KOPT-K1 (cell line): ENCODE measurements around the gene RNASEH2B.

Experiments
- H3K27ac ChIP-seq: fragments of 200-600 bp; sonication (generic); 2 replicates; pipeline ENCODE4 v1.5.1; 2016; ENCODE audit warnings: antibody characterized with exemption, mild to moderate bottlenecking, low read depth, low read length; ENCODE audit not compliant: poor library complexity, severe bottlenecking
- H3K36me3 ChIP-seq: fragments of 200-600 bp; sonication (generic); 2 replicates; pipeline ENCODE4 v1.5.1; 2017; ENCODE audit warnings: antibody characterized with exemption, mild to moderate bottlenecking, low read length, moderate library complexity; ENCODE audit not compliant: insufficient read depth
- H3K9me3 ChIP-seq: fragments of 200-600 bp; sonication (generic); 2 replicates; pipeline ENCODE4 v1.5.1; 2017; ENCODE audit warnings: antibody characterized with exemption, low read length, mild to moderate bottlenecking; ENCODE audit not compliant: insufficient read depth, poor library complexity, severe bottlenecking

The RNASEH2B gene

GRCh38 chr13:50892210-50892944 is 17.2 kb upstream of the RNASEH2B start:
- H3K9me3 ChIP-seq: no peaks in the 10 kb centered on the region
- peak overlapping the region; percentile 100 for H3K27ac ChIP-seq
- no peaks in the 10 kb centered on the region for H3K36me3 ChIP-seq

DNA sequence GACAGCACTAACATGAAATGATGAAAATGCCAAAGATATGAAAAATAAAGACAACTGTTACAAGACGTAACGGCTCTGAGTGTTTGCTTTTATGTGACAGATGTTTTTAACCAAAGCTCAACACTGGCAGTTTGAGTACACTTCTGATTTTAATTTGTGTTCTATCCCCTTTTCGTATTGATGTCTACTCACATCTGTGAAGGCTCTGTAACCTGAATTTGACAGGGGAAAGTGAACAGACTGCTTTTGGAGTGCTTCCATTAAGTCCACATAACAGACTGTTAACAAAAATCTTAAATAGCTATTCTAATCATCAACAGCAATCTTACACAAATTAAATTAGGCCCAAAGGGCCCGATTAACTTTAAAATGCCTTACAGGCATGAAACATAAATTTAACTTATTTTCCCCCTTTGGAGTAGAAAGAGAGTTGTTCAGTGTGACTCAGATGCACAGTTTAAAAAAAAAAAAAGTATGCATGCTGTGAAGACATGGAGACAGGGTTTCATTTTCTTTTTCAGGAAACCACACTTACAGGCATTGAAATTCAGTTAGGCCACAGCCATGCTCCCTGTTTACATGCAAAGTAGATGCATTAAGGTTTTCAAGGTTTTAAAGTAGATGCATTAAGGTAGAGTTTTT is 16.3 kb upstream of the RNASEH2B start:
- Histone ChIP-seq H3K27ac (peak overlapping the region; percentile 100), H3K9me3 (no peaks in the 10 kb centered on the region), H3K36me3 (no peaks in the 10 kb centered on the region)

GRCh38 chr13:50894012-50894411 is 15.6 kb upstream of the RNASEH2B start:
- no peaks in the 10 kb centered on the region for H3K9me3 ChIP-seq
- peak overlapping the region; percentile 100 for H3K27ac ChIP-seq
- H3K36me3 ChIP-seq: no peaks in the 10 kb centered on the region

- H3K36me3 ChIP-seq: no peaks in the 10 kb centered on the region
- no peaks in the 10 kb centered on the region for H3K9me3 ChIP-seq
- H3K27ac ChIP-seq: peak overlapping the region; percentile 100
Measured at GRCh38 chr13:50894504-50894903, 15.1 kb upstream of the RNASEH2B start.

DNA sequence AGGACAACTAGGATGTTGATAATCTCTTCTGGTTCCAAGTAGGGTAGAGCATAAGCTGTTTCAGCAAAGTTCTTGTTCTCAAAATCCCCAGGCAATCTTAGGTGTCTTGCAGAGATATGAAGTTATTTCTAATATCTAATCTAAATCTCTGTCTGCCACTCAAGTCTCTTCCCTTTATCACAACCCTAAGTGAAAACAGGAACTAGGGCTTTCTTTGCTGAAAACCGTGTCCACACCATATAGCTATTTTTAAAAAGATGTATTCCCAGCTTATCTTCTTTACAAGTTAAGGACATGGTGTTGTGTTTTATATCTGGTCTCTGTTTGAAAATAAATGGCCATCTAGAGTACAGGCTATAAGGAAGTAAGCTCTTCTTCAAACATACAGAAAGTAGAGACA is 11.3 kb upstream of the RNASEH2B start:
- H3K27ac ChIP-seq: peak overlapping the region; percentile 35
- H3K36me3 ChIP-seq: no peaks in the 10 kb centered on the region
- H3K9me3 ChIP-seq: no peaks in the 10 kb centered on the region

DNA sequence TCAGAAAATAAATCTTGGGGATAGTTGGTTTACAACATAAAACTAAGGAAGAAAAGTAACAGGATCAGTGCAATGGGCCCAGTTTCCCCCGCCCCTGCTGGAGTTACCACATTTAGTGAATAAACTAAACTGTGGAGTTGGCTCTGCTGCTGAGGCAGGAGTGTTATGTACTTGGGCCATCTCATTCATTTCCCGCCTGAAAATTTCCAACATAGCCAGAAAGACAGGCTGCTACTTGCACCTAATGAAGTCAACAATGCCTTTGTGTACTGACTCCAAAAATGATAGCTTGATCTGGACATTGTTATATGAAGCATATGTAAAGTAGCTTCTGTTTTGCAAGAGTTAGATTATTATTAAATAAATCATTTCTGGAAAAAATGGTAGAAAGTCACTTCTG is 7.9 kb upstream of the RNASEH2B start:
- Histone ChIP-seq H3K36me3 (no peaks in the 10 kb centered on the region), H3K9me3 (no peaks in the 10 kb centered on the region), H3K27ac (peak overlapping the region; percentile 56)

GRCh38 chr13:50905256-50905655 is 4.3 kb upstream of the RNASEH2B start:
- Histone ChIP-seq H3K36me3 (no peaks in the 10 kb centered on the region), H3K9me3 (no peaks in the 10 kb centered on the region), H3K27ac (peak overlapping the region; percentile 47)

GRCh38 chr13:50907781-50908180 is 1.8 kb upstream of the RNASEH2B start:
- H3K9me3 ChIP-seq: no peaks in the 10 kb centered on the region
- no peaks in the 10 kb centered on the region for H3K36me3 ChIP-seq
- H3K27ac ChIP-seq: peak overlapping the region; percentile 98

GRCh38 chr13:50908371-50908770 is 1.2 kb upstream of the RNASEH2B start:
- Histone ChIP-seq H3K27ac (peak overlapping the region; percentile 98), H3K9me3 (no peaks in the 10 kb centered on the region), H3K36me3 (no peaks in the 10 kb centered on the region)

DNA sequence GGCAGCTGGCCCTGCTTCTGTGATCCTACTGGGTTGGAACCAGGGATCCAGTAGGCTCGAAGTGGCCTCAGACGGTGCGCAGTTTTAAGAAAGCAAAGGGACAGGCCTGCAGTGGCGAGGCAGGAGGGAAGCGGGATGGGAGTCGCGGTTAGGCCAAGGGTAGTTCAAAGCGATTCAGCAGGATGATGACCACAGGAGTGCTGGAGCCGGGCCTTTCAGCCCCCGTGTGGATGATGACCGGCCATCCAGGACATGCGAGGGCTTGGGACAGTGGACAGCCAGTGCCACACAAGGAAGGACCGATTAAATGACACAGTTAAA is 854 bp downstream of the RNASEH2B start:
- Histone ChIP-seq H3K27ac (peak overlapping the region; percentile 98), H3K9me3 (no peaks in the 10 kb centered on the region), H3K36me3 (no peaks in the 10 kb centered on the region)

DNA sequence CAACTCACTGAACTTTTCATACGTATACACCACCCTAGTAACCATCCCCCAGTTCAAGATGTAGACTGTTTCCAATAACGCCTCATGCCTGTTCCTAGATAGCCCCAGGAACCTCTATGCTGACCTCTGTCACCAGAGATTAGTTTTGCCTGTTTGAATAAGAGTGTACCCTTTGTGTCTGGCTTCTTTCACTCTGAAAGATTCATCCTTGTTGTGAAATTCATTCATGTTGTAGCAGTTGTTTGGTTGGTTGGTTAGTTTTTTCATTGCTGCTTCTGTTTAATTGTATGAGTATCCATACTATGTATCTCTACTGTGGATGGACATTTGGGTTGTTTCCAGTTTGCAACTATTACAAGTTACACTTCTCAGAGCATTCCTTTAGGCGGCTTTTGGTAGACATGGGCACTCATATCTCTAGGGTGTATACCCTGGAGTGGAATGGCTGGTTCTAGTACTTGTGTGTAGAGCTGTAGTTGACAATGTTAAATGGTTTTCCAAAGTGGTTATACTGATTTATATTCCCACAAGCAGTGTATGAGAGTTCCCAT is 1.6 kb downstream of the RNASEH2B start:
- Histone ChIP-seq H3K27ac (peak overlapping the region; percentile 98), H3K9me3 (no peaks in the 10 kb centered on the region), H3K36me3 (no peaks in the 10 kb centered on the region)

GRCh38 chr13:50911937-50912795 is 2.6 kb downstream of the RNASEH2B start:
- peak overlapping the region; percentile 98 for H3K27ac ChIP-seq
- H3K36me3 ChIP-seq: 0 out of 2 replicates have a peak, but pooled peaks cover under 1% of the 10 kb centered on the region
- no peaks in the 10 kb centered on the region for H3K9me3 ChIP-seq

GRCh38 chr13:50912851-50913250 is 3.3 kb downstream of the RNASEH2B start:
- Histone ChIP-seq H3K9me3 (no peaks in the 10 kb centered on the region), H3K36me3 (peaks cover 8% of the 10 kb centered on the region), H3K27ac (peak overlapping the region; percentile 98)

DNA sequence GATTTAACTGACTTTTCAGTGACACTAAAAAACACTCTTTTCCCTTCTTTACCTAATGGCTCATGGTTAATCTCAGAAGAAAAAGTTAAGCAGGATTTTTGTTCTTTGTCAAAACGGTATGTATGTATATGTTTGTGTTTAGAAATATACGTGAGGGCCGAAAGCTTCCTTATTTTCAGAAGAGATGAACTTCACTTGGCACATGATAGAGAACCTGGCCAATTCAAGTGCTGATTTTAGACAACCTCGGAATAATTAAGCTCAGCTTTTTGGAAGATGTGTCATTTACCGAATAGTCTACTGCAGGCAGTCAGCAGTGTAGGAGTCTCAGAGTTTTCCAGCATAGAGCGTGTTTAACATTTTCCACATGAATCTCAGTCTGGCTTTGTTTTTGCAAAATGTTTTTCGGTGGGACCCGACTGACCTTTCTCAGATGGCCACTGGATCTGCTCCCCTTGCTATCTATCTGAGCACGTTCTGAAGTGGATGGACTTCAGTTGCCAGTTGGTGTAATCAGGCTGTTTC is 4.6 kb downstream of the RNASEH2B start:
- Histone ChIP-seq H3K36me3 (peaks cover 17% of the 10 kb centered on the region), H3K27ac (peak overlapping the region; percentile 98), H3K9me3 (peaks cover 4% of the 10 kb centered on the region)

GRCh38 chr13:50914848-50915247 is 5.3 kb downstream of the RNASEH2B start:
- H3K27ac ChIP-seq: peak overlapping the region; percentile 98
- peaks cover 23% of the 10 kb centered on the region for H3K36me3 ChIP-seq
- peaks cover 10% of the 10 kb centered on the region for H3K9me3 ChIP-seq
